Liver (tissue), 3 donors: ENCODE measurements around the gene BDKRB2.

Source experiments
- GABPA ChIP-seq, 2 donors: IDR thresholded peaks in 1 of 2; conservative IDR thresholded peaks in 1 of 2; 2 replicates each; pipeline ENCODE4 v1.6.1; 2016; ENCODE audit warnings: antibody characterized with exemption in 2 of 2, mild to moderate bottlenecking in 1 of 2, moderate library complexity in 1 of 2
- TF ChIP-seq, protein P1 (sequence below): fragments of 150-350 bp; IDR thresholded peaks from 2 replicates; pipeline ENCODE4 v1.5.1; 2017; ENCODE audit warnings: improper control_type of control experiment, low read depth, low read length; ENCODE audit not compliant: missing input control
- donor health status: healthy.
- donor health status: healthy.

DNA sequence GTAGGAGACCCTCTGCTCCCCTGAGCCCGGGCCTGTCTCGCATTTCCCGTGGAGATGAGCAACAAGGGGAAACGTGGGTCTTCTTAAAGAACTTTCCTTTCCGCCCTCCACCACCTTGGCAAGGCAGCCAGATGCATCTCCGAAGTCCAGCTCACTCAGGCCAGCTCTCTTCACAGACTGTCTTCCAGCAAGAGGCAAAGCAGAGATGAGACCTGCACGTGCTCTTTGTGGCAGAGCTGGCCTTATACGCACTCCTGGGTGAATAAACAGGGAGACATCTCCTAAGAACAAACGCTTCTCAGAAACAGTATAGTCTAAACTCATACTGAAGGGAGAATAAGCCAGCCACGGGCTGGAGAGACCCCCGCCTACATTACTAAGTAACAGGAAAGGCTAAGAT is 50.0 kb downstream of the BDKRB2 start:
- no peak for TF ChIP-seq GABPA (IDR thresholded peaks at IDR 0.05 in 1 of 2, conservative IDR thresholded peaks at IDR 0.05 in 1 of 2)
- TF ChIP-seq, protein P1, sequence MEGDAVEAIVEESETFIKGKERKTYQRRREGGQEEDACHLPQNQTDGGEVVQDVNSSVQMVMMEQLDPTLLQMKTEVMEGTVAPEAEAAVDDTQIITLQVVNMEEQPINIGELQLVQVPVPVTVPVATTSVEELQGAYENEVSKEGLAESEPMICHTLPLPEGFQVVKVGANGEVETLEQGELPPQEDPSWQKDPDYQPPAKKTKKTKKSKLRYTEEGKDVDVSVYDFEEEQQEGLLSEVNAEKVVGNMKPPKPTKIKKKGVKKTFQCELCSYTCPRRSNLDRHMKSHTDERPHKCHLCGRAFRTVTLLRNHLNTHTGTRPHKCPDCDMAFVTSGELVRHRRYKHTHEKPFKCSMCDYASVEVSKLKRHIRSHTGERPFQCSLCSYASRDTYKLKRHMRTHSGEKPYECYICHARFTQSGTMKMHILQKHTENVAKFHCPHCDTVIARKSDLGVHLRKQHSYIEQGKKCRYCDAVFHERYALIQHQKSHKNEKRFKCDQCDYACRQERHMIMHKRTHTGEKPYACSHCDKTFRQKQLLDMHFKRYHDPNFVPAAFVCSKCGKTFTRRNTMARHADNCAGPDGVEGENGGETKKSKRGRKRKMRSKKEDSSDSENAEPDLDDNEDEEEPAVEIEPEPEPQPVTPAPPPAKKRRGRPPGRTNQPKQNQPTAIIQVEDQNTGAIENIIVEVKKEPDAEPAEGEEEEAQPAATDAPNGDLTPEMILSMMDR, result no peak
